Measurements from ENCODE around the gene MFRP.

MFRP gene

GRCh38 chr11:119372260-119373058 is 26.0 kb upstream of the MFRP start:
- no peak for DNase-seq

GRCh38 chr11:119371778-119372182 is 25.3 kb upstream of the MFRP start:
- DNase-seq, result no peak

GRCh38 chr11:119371067-119371601 is 24.6 kb upstream of the MFRP start:
- DNase-seq, result no peak

- DNase-seq, result no peak
Measured at GRCh38 chr11:119370486-119371046, 24.1 kb upstream of the MFRP start.

- DNase-seq, result no peak
Measured at GRCh38 chr11:119369132-119369925, 22.8 kb upstream of the MFRP start.

- DNase-seq, result no peak
Measured at GRCh38 chr11:119368121-119369034, 21.9 kb upstream of the MFRP start.

- DNase-seq, result no peak
Measured at GRCh38 chr11:119367661-119368120, 21.2 kb upstream of the MFRP start.

GRCh38 chr11:119366690-119367620 is 20.4 kb upstream of the MFRP start:
- DNase-seq, result no peak

- no peak for DNase-seq
Measured at GRCh38 chr11:119365071-119365591, 18.6 kb upstream of the MFRP start.

- DNase-seq, result peak in 5 of 6 experiments; percentile 31 to 53 (median 44)
Measured at GRCh38 chr11:119363851-119364590, 17.5 kb upstream of the MFRP start.

GRCh38 chr11:119363081-119363850 is 16.8 kb upstream of the MFRP start:
- DNase-seq, result no peak

GRCh38 chr11:119362741-119363080 is 16.2 kb upstream of the MFRP start:
- no peak for DNase-seq

GRCh38 chr11:119361941-119362725 is 15.6 kb upstream of the MFRP start:
- no peak for DNase-seq

GRCh38 chr11:119361056-119361787 is 14.7 kb upstream of the MFRP start:
- no peak for DNase-seq

GRCh38 chr11:119359365-119360214 is 13.1 kb upstream of the MFRP start:
- no peak for DNase-seq

GRCh38 chr11:119357074-119357473 is 10.6 kb upstream of the MFRP start:
- DNase-seq, result no peak
